Umbilical cord (tissue), 1 donor: Measurements from ENCODE around the gene TERB1. TPM values are rescaled to one million over a fixed set of nuclear protein-coding genes. Genes with fewer than 3 reads are reported as not detected.

Source experiments
- total RNA-seq: library from RNA; depleted of rRNA; stranded (reverse); fragments of >200 nt; gene quantifications from one replicate; pipeline ENCODE4 v1.2.3, GENCODE V29; 2014; ENCODE audit warnings: low replicate concordance; ENCODE audit not compliant: insufficient read depth

Gene TERB1
- total RNA-seq, 1 donor from 2014 or later: 1.7 TPM

Other genes starting within 250 kb of the TERB1 start
- gene CKLF, start 249.0 kb downstream of the TERB1 start, total RNA-seq: 31.8 TPM
- 10.8 TPM for gene CMTM1, start 235.1 kb downstream of the TERB1 start, total RNA-seq
- gene CMTM2, start 222.1 kb downstream of the TERB1 start, total RNA-seq: not detected
- 41.9 TPM for gene CMTM3, start 196.9 kb downstream of the TERB1 start, total RNA-seq
- 21.9 TPM for gene CMTM4, start 104.8 kb downstream of the TERB1 start, total RNA-seq
- 152 TPM for gene DYNC1LI2, start 50.0 kb downstream of the TERB1 start, total RNA-seq
- 40.4 TPM for gene NAE1, start 29.4 kb upstream of the TERB1 start, total RNA-seq
- gene CA7, start 42.8 kb upstream of the TERB1 start, total RNA-seq: not detected
- gene PDP2, start 78.9 kb upstream of the TERB1 start, total RNA-seq: 16.4 TPM
- gene CDH16, start 117.3 kb upstream of the TERB1 start, total RNA-seq: not detected
- gene RRAD, start 124.0 kb upstream of the TERB1 start, total RNA-seq: 19.0 TPM
- gene CIAO2B, start 132.8 kb upstream of the TERB1 start, total RNA-seq: 72.5 TPM
- 53.7 TPM for gene CES2, start 133.9 kb upstream of the TERB1 start, total RNA-seq
- gene CES3, start 159.7 kb upstream of the TERB1 start, total RNA-seq: 3.4 TPM
- 4.1 TPM for gene CES4A, start 187.0 kb upstream of the TERB1 start, total RNA-seq
- 51.3 TPM for gene CBFB, start 227.6 kb upstream of the TERB1 start, total RNA-seq